ENCODE data around the gene ARHGEF40.
A peak's percentile ranks its signal among the peaks of the same experiment; 100 is the strongest.

ARHGEF40 gene

DNA sequence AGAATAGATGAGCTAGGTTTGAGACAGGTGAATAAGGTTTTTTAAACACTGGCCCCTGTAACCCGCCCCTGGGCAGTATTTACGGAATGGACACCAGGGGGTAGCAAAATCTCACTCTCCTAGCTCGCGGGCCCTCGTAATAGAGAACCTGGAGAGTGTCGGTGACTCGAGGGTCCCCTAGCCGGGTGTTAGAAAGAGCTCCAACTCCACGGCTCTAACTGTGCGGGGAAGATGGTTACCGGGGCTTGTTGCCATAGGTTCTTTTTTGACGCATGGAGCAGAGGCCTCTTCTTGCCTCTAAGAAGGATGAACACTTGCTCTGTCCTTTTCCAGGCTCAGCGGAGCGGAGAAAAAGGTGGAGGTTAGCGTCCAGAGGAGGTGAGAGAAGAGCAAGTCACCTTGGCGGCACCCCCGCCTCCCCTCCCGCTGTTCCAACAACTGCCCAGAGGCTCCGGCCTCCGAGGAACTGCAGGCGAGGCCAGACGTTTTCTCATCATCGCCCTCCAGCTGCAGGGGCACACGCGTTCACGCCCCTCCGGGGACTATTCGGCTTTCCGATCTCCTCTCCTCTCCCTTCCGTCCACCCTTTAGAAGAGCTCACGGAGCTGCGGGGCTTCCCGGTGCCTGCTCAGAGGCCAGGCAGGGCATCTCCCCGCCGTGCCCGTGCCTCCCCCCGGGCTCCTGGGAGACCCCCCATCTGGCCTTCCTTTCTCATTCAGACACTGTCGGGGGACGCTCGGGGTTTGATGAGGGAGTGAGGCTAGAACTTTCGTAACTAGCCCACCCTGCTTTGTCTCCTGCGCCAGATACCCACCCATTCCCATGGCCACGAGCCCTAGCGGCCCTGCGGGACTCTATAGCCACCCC is 1.4 kb upstream of the ARHGEF40 start:
- peak; percentile 72 for ATAC-seq
- H3K4me1 Mint-ChIP-seq, result peaks cover 40% of the 10 kb centered on the region
- H3K36me3 Mint-ChIP-seq, result no peaks in the 10 kb centered on the region
- peak in 1 of 2 donors; percentile 69 for DNase-seq (ENCODE audit: low spot score in 2 of 2)
- H3K9me3 Mint-ChIP-seq, result no peaks in the 10 kb centered on the region
- H3K27ac Mint-ChIP-seq, result peak overlapping the region; percentile 61
- H3K4me3 Mint-ChIP-seq, result peak overlapping the region; percentile 83

DNA sequence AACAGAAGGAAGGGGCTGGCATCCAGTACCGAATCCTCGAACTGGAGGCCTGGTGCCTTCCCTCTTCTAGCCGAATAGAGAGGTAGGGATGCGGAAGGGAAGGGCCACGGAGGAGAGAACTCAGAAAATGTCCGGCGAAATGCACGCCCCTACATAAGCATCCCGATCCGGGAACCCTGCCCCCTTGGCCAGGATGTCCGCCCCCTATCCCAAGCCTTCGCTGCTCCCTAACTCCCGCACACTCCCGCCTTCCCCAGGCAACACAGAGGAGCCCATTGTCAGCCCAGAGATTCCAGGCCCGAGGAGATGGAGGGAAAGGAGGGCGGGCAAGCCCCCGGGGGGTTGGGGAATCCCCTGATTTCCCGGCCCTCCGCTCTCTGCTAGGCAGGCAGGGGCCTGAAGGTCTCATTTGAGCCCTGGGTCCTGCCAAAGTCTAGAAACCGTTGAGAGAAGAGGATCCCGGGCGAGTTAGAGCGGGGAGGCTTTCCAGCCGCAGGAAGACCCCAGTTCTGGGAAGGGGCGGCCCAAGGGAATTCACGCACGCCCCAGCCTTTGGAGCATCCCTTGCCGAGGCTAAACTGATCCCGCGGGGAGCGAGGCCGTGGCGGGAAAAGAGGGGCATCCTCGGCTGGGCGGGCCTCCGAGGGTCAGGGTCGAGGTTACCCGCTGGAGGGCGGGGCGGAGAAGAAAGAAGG is 569 bp upstream of the ARHGEF40 start:
- Mint-ChIP-seq H3K4me3 (peak overlapping the region; percentile 83), H3K4me1 (peaks cover 40% of the 10 kb centered on the region), H3K36me3 (no peaks in the 10 kb centered on the region), H3K9me3 (no peaks in the 10 kb centered on the region), H3K27ac (peak overlapping the region; percentile 61)
- no peak for DNase-seq (ENCODE audit: low spot score in 2 of 2)
- ATAC-seq, result no peak

DNA sequence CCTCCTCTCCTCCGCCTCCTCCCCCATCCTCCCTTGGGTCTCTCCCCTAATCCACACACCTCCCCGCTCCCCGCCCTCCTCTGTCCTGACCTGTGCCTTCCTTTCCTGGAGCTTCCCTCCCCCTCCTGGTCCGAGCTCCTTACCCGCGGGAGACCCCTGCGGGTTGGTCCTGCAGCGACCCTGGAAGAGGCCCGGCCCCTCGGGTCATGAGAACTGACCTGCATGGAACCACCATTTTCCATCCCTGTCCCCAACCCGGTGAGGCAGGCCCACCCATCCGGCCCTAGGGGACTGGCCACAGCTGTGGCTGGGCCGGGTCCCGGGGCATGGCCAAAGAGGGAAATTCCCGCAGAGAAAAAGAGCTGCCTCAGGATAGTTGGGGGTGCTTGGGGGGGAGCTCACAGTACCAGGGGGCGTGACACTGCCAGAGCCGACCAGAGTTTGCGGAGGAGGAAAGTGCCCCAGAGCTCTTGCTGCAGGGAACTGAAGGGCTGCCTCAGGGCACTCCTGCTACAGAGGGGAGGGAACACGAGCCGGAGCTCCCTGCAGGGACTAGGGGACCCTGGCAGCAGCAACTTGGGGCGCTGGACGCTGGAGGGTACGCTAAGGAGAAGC is 613 bp downstream of the ARHGEF40 start:
- H3K4me3 Mint-ChIP-seq, result peak overlapping the region; percentile 83
- ATAC-seq (peak; percentile 43), DNase-seq (ENCODE audit: low spot score in 2 of 2) (no peak)
- peaks cover 40% of the 10 kb centered on the region for H3K4me1 Mint-ChIP-seq
- no peaks in the 10 kb centered on the region for H3K36me3 Mint-ChIP-seq
- H3K27ac Mint-ChIP-seq, result peak overlapping the region; percentile 61
- no peaks in the 10 kb centered on the region for H3K9me3 Mint-ChIP-seq

DNA sequence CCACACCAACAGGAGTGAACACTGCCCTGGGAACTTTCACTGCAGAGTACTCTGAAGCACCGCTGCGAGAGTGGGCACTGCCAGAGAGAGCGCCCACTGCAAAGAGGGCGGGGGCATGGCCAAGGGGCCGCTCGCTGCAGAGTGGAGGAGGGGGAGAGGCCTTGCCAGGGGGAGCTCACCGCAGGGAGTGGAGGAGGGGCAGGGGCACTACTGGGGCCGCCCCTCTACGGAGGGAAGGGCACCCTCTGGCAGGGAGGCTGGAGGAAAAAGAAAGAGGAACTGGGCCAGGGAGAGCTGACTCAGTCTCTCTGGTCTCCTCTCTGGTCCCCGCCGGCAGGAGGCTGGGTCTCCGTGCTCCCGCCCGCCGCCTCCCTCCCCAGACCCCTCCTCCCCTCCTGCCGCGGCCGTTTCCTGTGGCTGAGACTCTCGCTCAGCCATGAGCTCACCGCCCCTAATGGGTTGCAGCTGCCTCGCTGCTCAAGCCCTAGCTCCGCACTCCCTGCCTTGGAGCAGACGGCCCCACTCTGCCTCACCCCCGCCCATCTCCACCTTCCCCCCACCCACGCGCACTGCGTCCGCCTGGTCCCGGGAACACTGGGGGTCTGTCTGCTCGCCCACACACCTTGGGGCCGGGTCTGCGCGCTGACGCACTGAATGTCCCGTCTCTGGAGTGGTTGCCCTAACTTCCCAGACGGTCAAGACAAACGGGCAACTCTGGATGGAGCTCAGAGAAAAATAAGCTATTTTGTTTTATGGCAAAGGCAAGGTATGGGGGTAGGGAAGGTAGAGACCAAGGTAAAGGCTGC is 1.3 kb downstream of the ARHGEF40 start:
- H3K4me3 Mint-ChIP-seq, result peak overlapping the region; percentile 83
- H3K9me3 Mint-ChIP-seq, result no peaks in the 10 kb centered on the region
- peaks cover 40% of the 10 kb centered on the region for H3K4me1 Mint-ChIP-seq
- DNase-seq (ENCODE audit: low spot score in 2 of 2) (peak; percentile 39 to 60), ATAC-seq (peak; percentile 72)
- H3K36me3 Mint-ChIP-seq, result no peaks in the 10 kb centered on the region
- peak overlapping the region; percentile 61 for H3K27ac Mint-ChIP-seq

DNA sequence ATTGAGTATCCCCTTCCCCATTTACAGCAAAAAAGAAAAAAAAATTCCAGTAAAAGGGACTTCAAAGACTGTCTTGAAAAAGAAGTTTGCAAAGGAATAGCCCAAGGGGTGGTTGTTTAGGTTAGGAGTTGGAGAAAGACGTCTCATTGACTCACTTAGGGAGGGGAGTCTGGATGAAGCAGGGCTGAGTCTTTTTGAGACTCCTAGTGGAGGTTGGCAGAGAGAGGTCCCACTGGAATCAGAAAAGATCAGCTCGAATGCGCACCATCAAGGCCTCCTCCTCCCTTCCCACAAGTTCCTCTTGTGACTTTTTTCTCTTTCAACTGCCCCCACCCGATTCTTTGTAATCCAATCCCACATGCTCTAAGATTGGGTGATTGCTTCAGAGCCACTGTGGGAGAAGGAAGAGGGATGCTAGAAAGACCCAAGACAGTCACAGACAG is 1.9 kb downstream of the ARHGEF40 start:
- H3K4me3 Mint-ChIP-seq, result peak overlapping the region; percentile 83

DNA sequence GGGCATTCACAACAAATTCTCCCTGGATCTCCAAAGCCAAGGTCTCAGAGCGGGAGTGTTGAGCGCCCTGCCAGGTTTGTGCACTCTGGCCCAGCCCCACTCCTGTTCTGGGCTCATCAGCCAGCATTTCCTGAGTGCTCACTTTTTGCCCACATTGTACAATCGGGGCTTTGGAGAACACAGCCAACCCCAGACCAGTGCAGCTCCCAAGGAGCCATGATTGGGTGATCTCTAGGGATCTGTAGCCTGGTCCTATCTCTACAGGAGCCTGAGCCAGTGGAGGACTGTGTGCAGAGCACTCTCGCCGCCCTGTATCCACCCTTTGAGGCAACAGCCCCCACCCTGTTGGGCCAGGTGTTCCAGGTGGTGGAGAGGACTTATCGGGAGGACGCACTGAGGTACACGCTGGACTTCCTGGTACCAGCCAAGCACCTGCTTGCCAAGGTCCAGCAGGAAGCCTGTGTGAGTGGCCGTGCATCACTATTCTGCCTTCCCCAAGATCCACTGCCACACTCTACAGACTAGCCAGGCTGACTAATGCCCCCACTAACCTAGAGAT is 2.8 kb downstream of the ARHGEF40 start:
- Mint-ChIP-seq H3K9me3 (no peaks in the 10 kb centered on the region), H3K4me1 (peaks cover 40% of the 10 kb centered on the region), H3K36me3 (no peaks in the 10 kb centered on the region), H3K27ac (no peak overlapping the region), H3K4me3 (peak overlapping the region; percentile 83)
- ATAC-seq, result no peak
- no peak for DNase-seq (ENCODE audit: low spot score in 2 of 2)

More for the DNA sequence above, 1.9 kb downstream of the ARHGEF40 start:
- H3K9me3 Mint-ChIP-seq, result no peaks in the 10 kb centered on the region
- H3K27ac Mint-ChIP-seq, result no peak overlapping the region
- no peaks in the 10 kb centered on the region for H3K36me3 Mint-ChIP-seq
- ATAC-seq (no peak), DNase-seq (ENCODE audit: low spot score in 2 of 2) (no peak)
- peaks cover 40% of the 10 kb centered on the region for H3K4me1 Mint-ChIP-seq

DNA sequence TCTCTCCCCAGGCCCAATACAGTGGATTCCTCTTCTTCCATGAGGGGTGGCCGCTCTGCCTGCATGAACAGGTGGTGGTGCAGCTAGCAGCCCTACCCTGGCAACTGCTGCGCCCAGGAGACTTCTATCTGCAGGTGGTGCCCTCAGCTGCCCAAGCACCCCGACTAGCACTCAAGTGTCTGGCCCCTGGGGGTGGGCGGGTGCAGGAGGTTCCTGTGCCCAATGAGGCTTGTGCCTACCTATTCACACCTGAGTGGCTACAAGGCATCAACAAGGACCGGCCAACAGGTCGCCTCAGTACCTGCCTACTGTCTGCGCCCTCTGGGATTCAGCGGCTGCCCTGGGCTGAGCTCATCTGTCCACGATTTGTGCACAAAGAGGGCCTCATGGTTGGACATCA is 3.8 kb downstream of the ARHGEF40 start:
- DNase-seq (ENCODE audit: low spot score in 2 of 2), result no peak
- H3K9me3 Mint-ChIP-seq, result no peaks in the 10 kb centered on the region
- ATAC-seq, result no peak
- H3K4me3 Mint-ChIP-seq, result no peak overlapping the region
- H3K36me3 Mint-ChIP-seq, result no peaks in the 10 kb centered on the region
- H3K4me1 Mint-ChIP-seq, result peaks cover 34% of the 10 kb centered on the region
- no peak overlapping the region for H3K27ac Mint-ChIP-seq

DNA sequence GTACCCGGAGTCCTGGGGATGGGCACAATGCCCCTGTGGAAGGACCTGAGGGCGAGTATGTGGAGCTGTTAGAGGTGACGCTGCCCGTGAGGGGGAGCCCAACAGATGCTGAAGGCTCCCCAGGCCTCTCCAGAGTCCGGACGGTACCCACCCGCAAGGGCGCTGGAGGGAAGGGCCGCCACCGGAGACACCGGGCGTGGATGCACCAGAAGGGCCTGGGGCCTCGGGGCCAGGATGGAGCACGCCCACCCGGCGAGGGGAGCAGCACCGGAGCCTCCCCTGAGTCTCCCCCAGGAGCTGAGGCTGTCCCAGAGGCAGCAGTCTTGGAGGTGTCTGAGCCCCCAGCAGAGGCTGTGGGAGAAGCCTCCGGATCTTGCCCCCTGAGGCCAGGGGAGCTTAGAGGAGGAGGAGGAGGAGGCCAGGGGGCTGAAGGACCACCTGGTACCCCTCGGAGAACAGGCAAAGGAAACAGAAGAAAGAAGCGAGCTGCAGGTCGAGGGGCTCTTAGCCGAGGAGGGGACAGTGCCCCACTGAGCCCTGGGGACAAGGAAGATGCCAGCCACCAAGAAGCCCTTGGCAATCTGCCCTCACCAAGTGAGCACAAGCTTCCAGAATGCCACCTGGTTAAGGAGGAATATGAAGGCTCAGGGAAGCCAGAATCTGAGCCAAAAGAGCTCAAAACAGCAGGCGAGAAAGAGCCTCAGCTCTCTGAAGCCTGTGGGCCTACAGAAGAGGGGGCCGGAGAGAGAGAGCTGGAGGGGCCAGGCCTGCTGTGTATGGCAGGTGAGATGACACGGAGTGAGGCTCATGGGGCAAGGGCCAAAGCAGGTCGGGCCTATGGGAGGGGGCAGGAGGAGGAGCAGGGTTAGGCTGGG is 4.5 kb downstream of the ARHGEF40 start:
- H3K36me3 Mint-ChIP-seq, result no peaks in the 10 kb centered on the region
- H3K4me1 Mint-ChIP-seq, result peaks cover 26% of the 10 kb centered on the region
- ATAC-seq (no peak), DNase-seq (ENCODE audit: low spot score in 2 of 2) (no peak)
- H3K9me3 Mint-ChIP-seq, result no peaks in the 10 kb centered on the region
- H3K27ac Mint-ChIP-seq, result peak overlapping the region; percentile 54
- H3K4me3 Mint-ChIP-seq, result no peak overlapping the region

DNA sequence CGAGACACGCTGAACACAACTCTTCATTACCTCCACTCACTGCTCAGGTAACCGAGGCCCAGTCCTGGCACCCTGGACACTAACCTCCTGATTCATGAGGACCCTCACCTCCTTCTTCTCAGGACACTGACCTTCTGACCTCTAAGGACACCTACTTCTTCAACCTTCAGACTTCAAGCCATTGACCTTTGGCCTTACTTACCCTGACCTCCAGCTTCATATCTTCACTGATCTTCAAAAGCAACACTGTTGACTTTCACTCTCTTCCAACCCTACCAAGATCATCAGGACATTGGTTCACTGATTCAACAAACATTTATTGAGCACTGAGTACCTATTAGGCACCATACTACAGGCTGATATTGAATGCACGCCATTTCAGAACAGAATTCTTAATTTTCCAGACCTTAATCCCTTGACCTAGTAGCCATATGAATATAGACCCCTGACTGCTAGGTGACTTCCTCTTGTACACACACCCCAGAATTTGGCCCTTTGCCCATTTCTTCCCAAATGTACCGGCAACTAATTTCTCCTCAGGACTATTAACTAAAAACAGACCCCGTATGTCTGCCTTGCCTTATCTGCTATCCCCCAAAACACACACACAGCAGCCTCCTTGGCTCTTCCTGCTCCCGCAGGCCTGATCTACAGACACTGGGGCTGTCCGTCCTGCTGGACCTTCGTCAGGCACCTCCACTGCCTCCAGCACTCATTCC is 5.8 kb downstream of the ARHGEF40 start:
- DNase-seq (ENCODE audit: low spot score in 2 of 2) (no peak), ATAC-seq (no peak)
- H3K36me3 Mint-ChIP-seq, result no peaks in the 10 kb centered on the region
- H3K9me3 Mint-ChIP-seq, result no peaks in the 10 kb centered on the region
- H3K27ac Mint-ChIP-seq, result no peak overlapping the region
- H3K4me1 Mint-ChIP-seq, result peaks cover 17% of the 10 kb centered on the region
- no peak overlapping the region for H3K4me3 Mint-ChIP-seq

DNA sequence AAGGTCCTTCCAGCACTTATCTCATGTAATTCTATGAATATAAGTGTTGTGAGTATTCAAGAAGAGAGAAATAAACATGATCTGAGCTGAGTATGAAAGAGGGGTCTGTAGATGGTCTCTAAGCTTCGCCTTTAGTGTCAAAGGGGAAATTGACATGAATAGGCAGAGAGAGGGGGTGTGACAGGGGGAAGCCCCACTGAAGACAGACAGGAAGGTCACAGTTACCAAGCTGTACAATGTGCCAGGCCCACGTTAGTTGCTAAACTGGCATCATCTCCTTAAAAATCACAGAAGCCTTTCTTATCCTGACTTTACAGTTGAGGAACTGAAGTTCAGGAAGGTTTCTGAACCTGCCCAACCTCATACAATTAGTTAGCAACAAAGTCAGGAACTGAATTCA is 7.6 kb downstream of the ARHGEF40 start:
- Mint-ChIP-seq H3K4me3 (no peak overlapping the region), H3K36me3 (no peaks in the 10 kb centered on the region), H3K4me1 (no peaks in the 10 kb centered on the region), H3K27ac (no peak overlapping the region), H3K9me3 (no peaks in the 10 kb centered on the region)
- DNase-seq (ENCODE audit: low spot score in 2 of 2), result no peak
- no peak for ATAC-seq

DNA sequence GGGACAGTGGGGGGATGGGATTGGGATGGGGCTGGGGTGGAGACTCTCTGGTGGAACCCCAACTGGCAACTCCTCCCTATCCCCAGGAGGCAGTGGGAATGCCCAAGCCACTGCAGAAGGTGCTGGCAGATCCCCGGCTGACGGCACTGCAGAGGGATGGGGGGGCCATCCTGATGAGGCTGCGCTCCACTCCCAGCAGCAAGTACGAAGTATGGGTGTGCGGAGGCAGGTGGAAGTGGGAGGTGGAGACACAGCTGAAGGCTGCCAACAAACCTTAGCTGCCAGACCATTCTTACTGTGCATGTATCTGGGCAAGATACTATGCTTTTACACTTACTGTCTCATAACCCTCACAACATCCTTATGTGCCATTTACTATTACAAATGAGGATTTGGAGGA is 8.2 kb downstream of the ARHGEF40 start:
- Mint-ChIP-seq H3K4me1 (no peaks in the 10 kb centered on the region), H3K36me3 (no peaks in the 10 kb centered on the region), H3K4me3 (no peak overlapping the region), H3K9me3 (no peaks in the 10 kb centered on the region), H3K27ac (no peak overlapping the region)
- ATAC-seq (no peak), DNase-seq (ENCODE audit: low spot score in 2 of 2) (no peak)

DNA sequence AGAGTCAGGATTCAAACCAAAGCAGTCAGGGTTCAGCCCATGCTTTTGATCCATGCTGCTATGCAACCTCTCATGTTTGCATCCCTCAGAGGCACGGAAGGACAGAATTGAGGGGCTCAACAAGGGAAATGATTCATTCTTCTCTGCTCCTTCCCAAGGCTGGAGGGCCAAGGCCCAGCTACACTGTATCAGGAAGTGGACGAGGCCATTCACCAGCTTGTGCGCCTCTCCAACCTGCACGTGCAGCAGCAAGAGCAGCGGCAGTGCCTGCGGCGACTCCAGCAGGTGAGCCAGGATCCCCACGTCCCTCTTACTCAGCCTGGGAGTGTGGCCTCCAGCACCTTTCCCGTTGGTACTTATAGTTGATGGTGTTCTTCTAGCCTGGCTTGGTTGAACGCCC is 8.6 kb downstream of the ARHGEF40 start:
- Mint-ChIP-seq H3K9me3 (no peaks in the 10 kb centered on the region), H3K27ac (no peak overlapping the region), H3K36me3 (no peaks in the 10 kb centered on the region), H3K4me1 (no peaks in the 10 kb centered on the region), H3K4me3 (no peak overlapping the region)
- ATAC-seq (no peak), DNase-seq (ENCODE audit: low spot score in 2 of 2) (no peak)

DNA sequence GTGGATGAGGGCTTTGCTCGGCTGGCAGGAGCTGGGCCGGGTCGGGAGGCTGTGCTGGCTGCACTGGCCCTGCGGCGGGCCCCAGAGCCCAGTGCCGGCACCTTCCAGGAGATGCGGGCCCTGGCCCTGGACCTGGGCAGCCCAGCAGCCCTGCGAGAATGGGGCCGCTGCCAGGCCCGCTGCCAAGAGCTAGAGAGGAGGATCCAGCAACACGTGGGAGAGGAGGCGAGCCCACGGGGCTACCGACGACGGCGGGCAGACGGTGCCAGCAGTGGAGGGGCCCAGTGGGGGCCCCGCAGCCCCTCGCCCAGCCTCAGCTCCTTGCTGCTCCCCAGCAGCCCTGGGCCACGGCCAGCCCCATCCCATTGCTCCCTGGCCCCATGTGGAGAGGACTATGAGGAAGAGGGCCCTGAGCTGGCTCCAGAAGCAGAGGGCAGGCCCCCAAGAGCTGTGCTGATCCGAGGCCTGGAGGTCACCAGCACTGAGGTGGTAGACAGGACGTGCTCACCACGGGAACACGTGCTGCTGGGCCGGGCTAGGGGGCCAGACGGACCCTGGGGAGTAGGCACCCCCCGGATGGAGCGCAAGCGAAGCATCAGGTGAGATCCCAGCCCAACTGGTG is 11.5 kb downstream of the ARHGEF40 start:
- peaks cover 3% of the 10 kb centered on the region for H3K4me1 Mint-ChIP-seq
- DNase-seq (ENCODE audit: low spot score in 2 of 2) (no peak), ATAC-seq (no peak)
- H3K36me3 Mint-ChIP-seq, result no peaks in the 10 kb centered on the region
- H3K4me3 Mint-ChIP-seq, result no peak overlapping the region
- no peak overlapping the region for H3K27ac Mint-ChIP-seq
- no peaks in the 10 kb centered on the region for H3K9me3 Mint-ChIP-seq
